GM21515 (cell line): Measurements from ENCODE around the gene ZFHX3.

Experiments
- ATAC-seq: cut with Tn5 transposase; IDR thresholded peaks from one replicate; pipeline ENCODE4 v1.9.1; 2021; ENCODE audit not compliant: unreplicated experiment

Gene ZFHX3

DNA sequence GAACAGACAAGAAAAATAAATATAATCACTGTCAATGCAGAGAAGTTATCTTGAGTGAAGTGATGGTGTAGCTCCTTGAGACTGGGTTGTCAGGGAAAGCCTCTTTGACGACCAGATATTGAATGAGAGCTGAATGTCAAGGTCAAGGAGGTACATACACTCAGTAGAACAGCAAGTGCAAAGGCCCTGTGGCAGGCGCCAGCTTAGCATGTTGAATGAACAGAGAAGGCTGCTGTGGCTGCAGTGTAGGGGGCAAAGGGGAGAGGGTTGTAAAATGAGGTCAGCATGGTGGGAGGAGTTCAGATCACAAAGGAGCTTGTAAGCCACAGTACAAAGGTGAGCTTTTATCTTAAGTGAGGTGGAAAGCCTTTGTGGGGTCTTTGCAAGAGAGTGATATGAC is 111.5 kb downstream of the ZFHX3 start:
- ATAC-seq = no peak

GRCh38 chr16:72935896-72936295 is 112.0 kb downstream of the ZFHX3 start:
- no peak for ATAC-seq

GRCh38 chr16:72934636-72935403 is 113.1 kb downstream of the ZFHX3 start:
- no peak for ATAC-seq

DNA sequence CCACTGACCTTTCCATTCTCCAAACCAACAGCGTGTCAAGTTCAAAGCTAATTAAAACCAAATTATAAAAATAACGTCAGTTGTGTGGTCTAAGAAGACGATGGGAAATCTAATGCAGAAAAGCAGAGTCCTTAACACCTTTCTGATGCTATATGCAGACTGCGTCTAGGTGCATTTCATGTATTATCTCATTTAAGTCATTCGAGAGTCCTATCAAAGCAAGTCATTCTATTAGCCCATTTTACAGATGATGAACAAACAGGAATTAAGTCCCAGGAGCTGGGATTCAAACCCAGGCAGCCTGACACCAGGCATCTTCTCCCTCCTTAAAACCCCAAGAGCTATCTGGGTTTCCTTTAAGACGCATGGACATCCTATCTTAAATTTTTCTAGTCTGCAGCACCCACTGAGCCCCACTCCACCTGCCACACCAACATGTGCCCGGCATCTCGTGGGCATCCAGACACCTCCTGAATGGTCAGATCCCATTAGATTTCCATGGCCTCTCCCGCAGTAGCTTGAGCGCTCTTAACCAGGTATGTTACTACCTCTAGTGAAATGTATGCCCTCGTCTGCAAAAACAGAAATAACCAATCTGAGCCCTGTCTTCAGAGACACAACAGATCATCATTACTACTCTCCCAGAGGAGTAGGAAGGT is 115.1 kb downstream of the ZFHX3 start:
- no peak for ATAC-seq

- no peak for ATAC-seq
These were observed 115.9 kb downstream of the ZFHX3 start for GRCh38 chr16:72932050-72932449.

- no peak for ATAC-seq
These were observed 117.5 kb downstream of the ZFHX3 start for GRCh38 chr16:72930396-72930795.

- no peak for ATAC-seq
These were observed 119.6 kb downstream of the ZFHX3 start for GRCh38 chr16:72928090-72928981.

DNA sequence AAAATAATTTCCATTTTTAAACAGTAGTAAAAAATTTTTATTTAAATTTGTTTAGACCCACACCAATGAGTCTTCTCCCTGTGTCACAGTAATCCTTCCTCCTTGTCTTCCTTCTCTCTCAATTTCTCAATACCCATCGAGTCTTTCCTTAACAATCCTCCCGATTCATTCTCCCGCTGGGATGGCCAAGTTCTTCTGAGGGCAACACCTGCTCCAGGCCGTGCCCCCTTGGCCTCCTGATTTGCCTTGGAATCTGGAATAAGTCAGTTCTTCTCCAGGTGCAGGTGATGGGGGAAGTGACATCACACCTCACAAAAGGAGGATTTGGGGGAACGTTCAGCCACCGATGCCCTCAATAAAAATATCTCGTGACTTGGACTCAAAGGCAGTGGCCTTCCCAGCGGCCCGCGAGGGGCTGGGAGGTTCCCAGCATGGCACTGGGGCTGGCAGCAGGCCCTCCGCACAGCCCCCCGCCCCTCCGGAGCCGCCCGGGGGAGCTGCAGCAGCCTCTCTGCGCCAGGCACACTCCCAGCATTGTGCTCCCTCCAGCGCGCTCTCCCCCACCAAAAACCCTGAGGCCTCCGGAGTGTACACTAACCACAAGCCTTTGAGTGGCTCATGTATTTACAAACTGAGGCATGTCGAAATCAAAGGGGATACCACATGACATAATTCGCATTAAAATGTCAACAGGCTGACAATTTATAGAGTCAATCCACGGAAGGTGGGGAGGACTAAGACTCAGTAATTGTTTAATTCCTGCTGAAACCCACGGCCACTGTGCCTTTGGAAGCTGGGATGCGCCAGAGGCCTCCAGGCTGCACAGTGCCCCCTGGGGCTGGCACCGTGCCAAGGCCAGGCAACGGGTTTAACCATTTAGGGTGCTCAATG is 120.5 kb downstream of the ZFHX3 start:
- no peak for ATAC-seq

GRCh38 chr16:72926177-72927070 is 121.5 kb downstream of the ZFHX3 start:
- no peak for ATAC-seq

DNA sequence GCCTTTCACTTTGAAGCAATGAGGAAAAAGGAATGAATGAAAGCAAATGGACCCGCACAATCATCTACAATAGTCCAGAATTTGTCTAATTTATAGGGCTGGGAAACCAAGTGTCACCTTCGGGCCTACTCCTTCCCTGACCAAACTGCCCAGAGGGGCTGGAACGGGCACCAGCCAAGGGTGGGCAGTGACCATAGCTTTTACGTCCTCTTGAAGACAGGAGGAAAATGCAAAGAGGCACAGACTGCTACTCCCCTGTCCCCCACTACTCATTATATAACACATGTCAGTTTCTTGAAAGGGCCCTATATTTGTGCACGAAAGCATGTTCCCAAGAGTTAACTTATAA is 122.3 kb downstream of the ZFHX3 start:
- ATAC-seq = no peak

- no peak for ATAC-seq
These were observed 122.8 kb downstream of the ZFHX3 start for GRCh38 chr16:72924927-72925630.

DNA sequence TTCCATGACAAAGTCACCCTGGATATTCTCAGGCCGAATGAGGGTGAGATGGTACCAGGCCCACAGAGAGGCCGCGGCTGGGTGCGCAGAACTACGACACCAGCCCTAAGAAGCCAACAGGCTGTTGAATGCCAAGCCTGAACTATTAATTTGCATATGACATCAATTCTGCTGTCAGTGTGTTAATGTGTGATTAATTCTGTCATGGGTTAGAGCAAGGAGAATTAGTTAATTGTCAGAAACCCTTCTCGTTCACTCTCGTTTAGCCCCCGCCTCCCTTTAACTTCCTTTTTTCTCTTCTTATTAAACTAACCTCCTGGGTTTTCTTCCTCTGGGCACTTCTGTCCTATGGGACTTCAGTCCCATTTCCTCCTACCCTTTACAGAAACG is 123.4 kb downstream of the ZFHX3 start:
- no peak for ATAC-seq

DNA sequence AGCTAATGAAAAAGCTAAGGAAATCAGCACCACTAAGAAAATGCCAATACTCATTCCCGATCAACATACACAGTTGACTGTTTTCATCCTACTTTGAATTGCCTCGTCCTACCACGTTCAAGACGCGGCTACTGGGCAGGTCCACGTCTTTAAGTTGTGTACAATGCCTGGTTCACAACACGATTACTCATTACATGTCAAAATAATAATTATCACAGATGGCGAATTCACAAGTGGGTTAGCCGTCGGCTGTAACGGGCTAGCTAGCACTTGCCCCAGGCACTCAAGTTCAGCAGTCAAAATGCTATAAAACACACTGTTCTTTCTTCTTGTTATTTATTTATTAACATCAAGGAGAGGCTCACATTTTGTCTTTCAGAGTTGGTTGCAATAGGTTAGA is 124.2 kb downstream of the ZFHX3 start:
- no peak for ATAC-seq

GRCh38 chr16:72922714-72923113 is 125.2 kb downstream of the ZFHX3 start:
- no peak for ATAC-seq

- no peak for ATAC-seq
These were observed 126.3 kb downstream of the ZFHX3 start for GRCh38 chr16:72921620-72922019.

- ATAC-seq = no peak
These were observed 126.8 kb downstream of the ZFHX3 start for GRCh38 chr16:72921106-72921505.

DNA sequence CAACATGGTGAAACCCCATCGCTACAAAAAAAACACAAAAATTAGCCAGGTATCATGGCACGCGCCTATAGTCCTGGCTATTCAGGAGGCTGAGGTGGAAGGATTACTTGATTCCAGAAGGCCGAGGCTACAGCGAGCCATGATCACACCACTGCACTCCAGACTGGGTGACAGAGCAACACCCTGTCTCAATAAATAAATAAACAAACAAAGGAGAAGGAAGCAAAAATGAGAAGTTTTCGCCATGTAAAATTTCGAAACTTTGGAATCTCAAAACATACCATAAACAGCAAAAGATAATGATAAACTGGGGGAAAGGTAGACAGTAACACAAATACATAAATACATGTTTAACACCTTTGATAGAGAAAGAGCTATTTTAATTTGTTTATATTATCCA is 130.9 kb downstream of the ZFHX3 start:
- ATAC-seq = no peak

GRCh38 chr16:72915331-72915730 is 132.6 kb downstream of the ZFHX3 start:
- ATAC-seq = no peak

GRCh38 chr16:72913551-72913950 is 134.4 kb downstream of the ZFHX3 start:
- ATAC-seq = no peak
